ENCODE measurements around the gene HSP90AB1. TPM values are rescaled to one million over a fixed set of nuclear protein-coding genes. Genes with fewer than 3 reads are reported as not detected.
A peak's percentile ranks its signal among the peaks of the same experiment; 100 is the strongest.

Gene HSP90AB1
- total and polyA plus RNA-seq, 2 of the 8 experiments (the other 6 are each of a cell fraction or from before 2014, with no cell fraction given), result 1,564 to 2,297 TPM

DNA sequence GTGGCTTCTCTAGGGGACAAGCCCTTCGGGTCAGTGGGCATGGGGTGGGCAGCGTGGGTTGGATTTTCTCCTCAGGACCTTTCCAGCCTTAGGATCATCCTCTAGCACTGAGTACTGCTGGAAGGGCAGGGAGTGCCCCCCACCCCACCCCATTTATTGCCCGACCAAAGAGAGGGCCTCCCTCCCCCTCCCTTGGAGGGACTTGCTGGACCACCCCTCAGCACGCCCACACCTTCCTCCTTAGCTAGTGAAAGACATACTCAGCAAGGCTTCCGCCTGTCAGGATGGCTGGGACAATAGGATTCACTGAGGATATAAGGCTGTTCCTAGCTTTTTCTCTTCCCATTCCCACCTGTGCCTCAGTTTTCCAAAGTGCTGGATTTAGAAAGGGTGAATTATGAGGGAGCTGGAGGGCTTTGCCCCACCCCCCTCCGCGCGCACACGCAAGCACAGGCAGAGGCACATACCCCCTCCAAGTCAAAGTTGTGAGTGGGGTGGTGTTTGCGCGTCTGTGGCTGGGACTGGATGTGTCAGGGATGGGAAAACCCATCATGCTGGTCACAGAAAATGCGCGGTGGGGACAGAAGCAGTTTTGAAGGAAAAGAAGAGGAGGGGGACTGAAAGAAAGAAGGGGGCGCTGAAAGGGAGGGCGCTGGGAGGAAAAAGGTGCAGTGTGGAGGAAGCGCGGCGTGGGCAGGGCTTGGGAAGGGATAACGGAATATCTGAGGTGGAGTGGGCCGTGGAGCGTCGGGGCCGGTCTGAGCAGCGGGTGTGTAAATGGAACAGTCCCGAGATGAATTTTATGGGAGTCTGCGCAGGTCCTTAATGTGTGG is 24.2 kb upstream of the HSP90AB1 start:
- WGBS, 2 experiments (ENCODE audit: extremely low coverage in 1 of 2, insufficient coverage in 1 of 2, insufficient read length in 1 of 2, insufficient replicate concordance in 2 of 2, low coverage in 1 of 2, low lambda C conversion rate in 2 of 2, missing lambda C conversion rate in 1 of 2), result 6% methylated on average over 25 of the region's 26 CpGs; no CpG with 5 or more reads in 1 of the 2 experiments
- peak overlapping the region; percentile 33 for H3K14ac ChIP-seq (ENCODE audit: insufficient read length)
- H3K27ac ChIP-seq (ENCODE audit: low read depth, low read length), result no peak overlapping the region
- peak overlapping the region; percentile 76; the same call in 1 of the 2 replicates for H2BK5ac ChIP-seq (ENCODE audit: low read depth, low read length)
- no peaks in the 10 kb centered on the region for H3K27me3 ChIP-seq (replicated peaks in 1 of 4; ENCODE audit: control insufficient read depth in 3 of 4, extremely low read depth in 1 of 4, insufficient read depth in 3 of 4, low read length in 3 of 4)
- H3K4me3 ChIP-seq (ENCODE audit: extremely low read depth in 1 of 4, insufficient read depth in 2 of 4, low read depth in 3 of 4, low read length in 4 of 4), result peak overlapping the region; percentile 29 to 75 (median 52)
- peaks cover 10 to 38% of the 10 kb centered on the region in 2 experiments; a peak in 3 of 4 replicates for H3K79me2 ChIP-seq (ENCODE audit: control insufficient read depth in 1 of 2, insufficient read depth in 2 of 2, low read length in 2 of 2)
- H3K4me1 ChIP-seq (replicated peaks in 1 of 4; ENCODE audit: control insufficient read depth in 3 of 4, insufficient read depth in 4 of 4, low read length in 3 of 4), result peaks cover 25 to 58% (median 41%) of the 10 kb centered on the region in 4 experiments
- H2BK12ac ChIP-seq (ENCODE audit: low read depth, low read length), result peak overlapping the region; percentile 98; the same call in 1 of the 2 replicates
- peak overlapping the region; percentile 88 for H2BK15ac ChIP-seq (ENCODE audit: low read length)
- H2BK20ac ChIP-seq (ENCODE audit: low read length), result peak overlapping the region; percentile 93
- peaks cover 16% of the 10 kb centered on the region for H3K23me2 ChIP-seq (ENCODE audit: low read depth, low read length)
- H4K8ac ChIP-seq (ENCODE audit: extremely low read depth, insufficient read depth, low read length), result peak overlapping the region; percentile 76; the same call in 1 of the 2 replicates
- DNase-seq (ENCODE audit: low read depth in 1 of 2, low spot score in 2 of 2), result no peak
- POLR2A ChIA-PET (ENCODE audit: partially characterized antibody), result interaction anchor here (0.5 to 21.0 kb wide), 11 partner anchors 13 to 766 kb away, joined by 3 to 477 read pairs (median 19); partner anchors contain the start of genes AARS2, HSP90AB1 and SLC35B2
- H3K9ac ChIP-seq (replicated peaks in 1 of 4; ENCODE audit: extremely low read depth in 1 of 4, low read depth in 3 of 4, low read length in 3 of 4), result no peak overlapping the region; a peak in 2 of 7 replicates
- peaks cover 16% of the 10 kb centered on the region for H3K79me1 ChIP-seq (ENCODE audit: low read depth, low read length)
- CTCF ChIA-PET (ENCODE audit: partially characterized antibody), result interaction anchor here (0.6 to 19.4 kb wide), 14 partner anchors 10 to 550 kb away, joined by 3 to 287 read pairs (median 7); partner anchors contain the start of genes HSP90AB1 and SLC35B2
- peaks cover 25 to 28% of the 10 kb centered on the region in 2 experiments for H4K20me1 ChIP-seq (replicated peaks in 1 of 2; ENCODE audit: control insufficient read depth in 1 of 2, insufficient read depth in 2 of 2, low read length in 2 of 2)
- peaks cover 0 to 3% (median under 1%) of the 10 kb centered on the region in 4 experiments; a peak in 3 of 8 replicates for H3K36me3 ChIP-seq (ENCODE audit: control insufficient read depth in 2 of 4, insufficient read depth in 4 of 4, low read length in 3 of 4)
- FAIRE-seq, result no peak
- no peak overlapping the region for H2AFZ ChIP-seq (ENCODE audit: low read length)
- H3K4ac ChIP-seq (replicated peaks; ENCODE audit: insufficient read length, low read depth, low read length), result peak overlapping the region; percentile 84
- peak overlapping the region; percentile 84 for H2BK120ac ChIP-seq (replicated peaks; ENCODE audit: low read depth, low read length)
- no peaks in the 10 kb centered on the region for H3K9me3 ChIP-seq (ENCODE audit: insufficient read depth in 2 of 2, low read depth in 1 of 2, low read length in 1 of 2)
- H3K18ac ChIP-seq (ENCODE audit: extremely low read depth, low read length), result peak overlapping the region; percentile 95
- peak overlapping the region; percentile 53 for H4K5ac ChIP-seq (ENCODE audit: insufficient read length, low read depth, low read length)
- peak overlapping the region; percentile 65; the same call in 1 of the 2 replicates for H2AK5ac ChIP-seq (ENCODE audit: low read depth, low read length)
- peak overlapping the region; percentile 80 for H3K56ac ChIP-seq (replicated peaks; ENCODE audit: insufficient read length, low read depth, low read length)
- H4K91ac ChIP-seq (replicated peaks; ENCODE audit: insufficient read length, low read length), result peak overlapping the region; percentile 99
- peak overlapping the region; percentile 37 for H3K23ac ChIP-seq (ENCODE audit: insufficient read length)
- peak overlapping the region; percentile 94 to 95 for H3K4me2 ChIP-seq (ENCODE audit: insufficient read depth in 1 of 2, low read depth in 2 of 2, low read length in 2 of 2)
- peak; percentile 61 for TF ChIP-seq CTBP2 (IDR thresholded peaks at IDR 0.05; ENCODE audit: borderline replicate concordance, insufficient read depth, insufficient read length, low read length)
- TF ChIP-seq FOSL1 (IDR thresholded peaks at IDR 0.05; ENCODE audit: insufficient read depth, low read depth, low read length), result no peak
- TF ChIP-seq SAP30 (IDR thresholded peaks at IDR 0.05; ENCODE audit: insufficient read depth, insufficient replicate concordance, low read length), result peak; percentile 25
- no peak for TF ChIP-seq SIN3A (conservative IDR thresholded peaks at IDR 0.05 in 1 of 2, IDR thresholded peaks at IDR 0.05 in 1 of 2; ENCODE audit: low read depth in 1 of 2, low read length in 2 of 2)
- TF ChIP-seq TBP (IDR thresholded peaks at IDR 0.05; ENCODE audit: low read depth, low read length), result no peak
- TF ChIP-seq PHF8 (conservative IDR thresholded peaks at IDR 0.05; ENCODE audit: low read depth, low read length), result no peak
- peak; percentile 52; the same call in 1 of the 2 replicates for TF ChIP-seq EGR1 (IDR thresholded peaks at IDR 0.05; ENCODE audit: borderline replicate concordance, low read depth, low read length)
- TF ChIP-seq CHD1 (IDR thresholded peaks at IDR 0.05; ENCODE audit: low read depth, low read length), result no peak
- TF ChIP-seq GTF2F1 (IDR thresholded peaks at IDR 0.05; ENCODE audit: borderline replicate concordance, low read depth, low read length), result no peak
- no peak for TF ChIP-seq YY1 (IDR thresholded peaks at IDR 0.05; ENCODE audit: low read depth, low read length)
